GM18505 (cell line): ENCODE measurements around the gene CLIC3.

Source experiments
- ATAC-seq: cut with Tn5 transposase; IDR thresholded peaks from one replicate; pipeline ENCODE4 v1.9.1; 2021; ENCODE audit not compliant: unreplicated experiment
- POLR2A ChIP-seq: IDR thresholded peaks from 4 replicates; pipeline ENCODE4 v1.6.1; 2011; ENCODE audit warnings: borderline replicate concordance; ENCODE audit not compliant: insufficient read depth, insufficient read length; ENCODE audit errors: extremely low read depth

The CLIC3 gene

GRCh38 chr9:136972743-136973142 lies 23.6 kb downstream of the CLIC3 start:
- no peak for TF ChIP-seq POLR2A
- no peak for ATAC-seq

GRCh38 chr9:136972335-136972734 lies 24.0 kb downstream of the CLIC3 start:
- no peak for ATAC-seq
- TF ChIP-seq POLR2A = no peak

- ATAC-seq = no peak
These were observed 24.6 kb downstream of the CLIC3 start for GRCh38 chr9:136971746-136972145.

GRCh38 chr9:136970361-136970760 lies 26.0 kb downstream of the CLIC3 start:
- no peak for TF ChIP-seq POLR2A
- ATAC-seq = no peak

More at GRCh38 chr9:136971746-136972145, 24.6 kb downstream of the CLIC3 start:
- no peak for TF ChIP-seq POLR2A

GRCh38 chr9:136969774-136970173 lies 26.6 kb downstream of the CLIC3 start:
- no peak for TF ChIP-seq POLR2A
- no peak for ATAC-seq

- ATAC-seq = no peak
- TF ChIP-seq POLR2A = no peak
These were observed 27.2 kb downstream of the CLIC3 start for GRCh38 chr9:136969150-136969549.

GRCh38 chr9:136968333-136969127 lies 27.8 kb downstream of the CLIC3 start:
- no peak for ATAC-seq

GRCh38 chr9:136965771-136966484 lies 30.4 kb downstream of the CLIC3 start:
- TF ChIP-seq POLR2A = no peak

More at GRCh38 chr9:136968333-136969127, 27.8 kb downstream of the CLIC3 start:
- TF ChIP-seq POLR2A = no peak

GRCh38 chr9:136964833-136965422 lies 31.4 kb downstream of the CLIC3 start:
- no peak for TF ChIP-seq POLR2A
- ATAC-seq = no peak

More at GRCh38 chr9:136965771-136966484, 30.4 kb downstream of the CLIC3 start:
- ATAC-seq = no peak

GRCh38 chr9:136964171-136964689 lies 32.1 kb downstream of the CLIC3 start:
- TF ChIP-seq POLR2A = no peak
- ATAC-seq = no peak

- no peak for TF ChIP-seq POLR2A
- no peak for ATAC-seq
These were observed 32.6 kb downstream of the CLIC3 start for GRCh38 chr9:136963751-136964150.

GRCh38 chr9:136963341-136963740 lies 33.0 kb downstream of the CLIC3 start:
- TF ChIP-seq POLR2A = no peak
- ATAC-seq = no peak

GRCh38 chr9:136962701-136963248 lies 33.6 kb downstream of the CLIC3 start:
- ATAC-seq = no peak
- TF ChIP-seq POLR2A = no peak
